Measurements from ENCODE around the gene LEMD3.

LEMD3 gene

GRCh38 chr12:65220761-65221160, 51.4 kb downstream of the LEMD3 start:
- H3K4me3 ChIP-seq (ENCODE audit: low read depth, low read length), result no peak overlapping the region
- TF ChIP-seq, protein P1, sequence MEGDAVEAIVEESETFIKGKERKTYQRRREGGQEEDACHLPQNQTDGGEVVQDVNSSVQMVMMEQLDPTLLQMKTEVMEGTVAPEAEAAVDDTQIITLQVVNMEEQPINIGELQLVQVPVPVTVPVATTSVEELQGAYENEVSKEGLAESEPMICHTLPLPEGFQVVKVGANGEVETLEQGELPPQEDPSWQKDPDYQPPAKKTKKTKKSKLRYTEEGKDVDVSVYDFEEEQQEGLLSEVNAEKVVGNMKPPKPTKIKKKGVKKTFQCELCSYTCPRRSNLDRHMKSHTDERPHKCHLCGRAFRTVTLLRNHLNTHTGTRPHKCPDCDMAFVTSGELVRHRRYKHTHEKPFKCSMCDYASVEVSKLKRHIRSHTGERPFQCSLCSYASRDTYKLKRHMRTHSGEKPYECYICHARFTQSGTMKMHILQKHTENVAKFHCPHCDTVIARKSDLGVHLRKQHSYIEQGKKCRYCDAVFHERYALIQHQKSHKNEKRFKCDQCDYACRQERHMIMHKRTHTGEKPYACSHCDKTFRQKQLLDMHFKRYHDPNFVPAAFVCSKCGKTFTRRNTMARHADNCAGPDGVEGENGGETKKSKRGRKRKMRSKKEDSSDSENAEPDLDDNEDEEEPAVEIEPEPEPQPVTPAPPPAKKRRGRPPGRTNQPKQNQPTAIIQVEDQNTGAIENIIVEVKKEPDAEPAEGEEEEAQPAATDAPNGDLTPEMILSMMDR (IDR thresholded peaks at IDR 0.05; ENCODE audit: low read depth, low read length), result no peak
- DNase-seq (ENCODE audit: low read depth, low spot score), result no peak
- in situ Hi-C loops (cut with HindIII; ENCODE audit: low sequenced_read_pairs), result no loop called here

- no peak overlapping the region for H3K4me3 ChIP-seq (ENCODE audit: low read depth, low read length)
- TF ChIP-seq, protein P1 (IDR thresholded peaks at IDR 0.05; ENCODE audit: low read depth, low read length), result no peak
- peak; percentile 75 for DNase-seq (ENCODE audit: low read depth, low spot score)
- in situ Hi-C loops (cut with HindIII; ENCODE audit: low sequenced_read_pairs), result no loop called here
These were observed 60.1 kb downstream of the LEMD3 start for GRCh38 chr12:65229441-65229840.

DNA sequence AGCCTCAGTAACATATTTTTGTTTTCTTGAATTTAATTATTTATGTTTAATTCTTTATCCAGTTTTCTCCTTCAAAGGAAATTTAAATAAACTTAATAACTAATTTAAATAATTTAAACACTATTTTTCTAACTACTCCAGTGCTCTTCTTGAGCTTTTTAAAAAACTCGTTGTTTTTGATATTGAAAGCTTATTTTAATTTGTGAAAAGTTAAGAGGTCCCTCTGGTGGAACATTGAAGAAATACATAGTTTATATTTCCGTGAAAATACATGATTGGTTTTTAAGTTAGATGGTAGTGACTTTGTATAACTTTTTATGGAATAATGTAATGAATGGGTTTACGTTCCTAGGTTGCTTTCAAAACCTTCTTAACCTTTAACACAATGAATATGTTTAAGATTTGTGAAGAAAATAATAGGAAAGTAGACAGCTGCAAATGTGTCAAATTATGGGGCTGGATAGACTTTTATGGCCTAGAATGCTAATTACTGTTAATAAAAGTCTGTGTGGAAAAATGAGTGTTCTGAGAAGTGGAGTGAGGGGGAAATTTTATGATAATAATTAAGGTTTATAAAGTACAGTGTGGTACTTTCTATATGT, 63.2 kb downstream of the LEMD3 start:
- DNase-seq (ENCODE audit: low read depth, low spot score), result peak; percentile 61
- in situ Hi-C loops (cut with HindIII; ENCODE audit: low sequenced_read_pairs), result no loop called here
- TF ChIP-seq, protein P1 (IDR thresholded peaks at IDR 0.05; ENCODE audit: low read depth, low read length), result peak; percentile 40
- H3K4me3 ChIP-seq (ENCODE audit: low read depth, low read length), result no peak overlapping the region

- DNase-seq (ENCODE audit: low read depth, low spot score), result no peak
- H3K4me3 ChIP-seq (ENCODE audit: low read depth, low read length), result no peak overlapping the region
- TF ChIP-seq, protein P1 (IDR thresholded peaks at IDR 0.05; ENCODE audit: low read depth, low read length), result no peak
- in situ Hi-C loops (cut with HindIII; ENCODE audit: low sequenced_read_pairs), result no loop called here
These were observed 67.8 kb downstream of the LEMD3 start for GRCh38 chr12:65237153-65237552.

DNA sequence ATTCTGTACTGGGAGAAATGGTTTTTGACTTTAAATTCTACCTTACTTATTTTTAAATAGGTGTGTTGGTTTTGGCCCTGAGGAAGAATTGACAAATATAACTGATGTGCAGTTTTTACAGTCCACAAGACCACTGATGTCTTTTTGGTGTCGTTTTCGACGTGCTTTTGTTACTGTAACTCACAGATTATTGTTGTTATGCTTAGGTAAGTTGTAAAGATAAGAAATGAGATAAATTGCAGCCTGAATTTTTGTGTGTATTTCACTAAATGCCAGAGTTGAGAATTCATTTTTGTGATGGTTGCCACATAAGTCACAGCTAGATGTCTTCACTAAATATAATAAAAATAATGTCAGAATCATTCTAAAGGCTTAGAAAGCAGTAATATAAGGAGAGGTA, 69.2 kb downstream of the LEMD3 start:
- DNase-seq (ENCODE audit: low read depth, low spot score), result no peak
- TF ChIP-seq, protein P1 (IDR thresholded peaks at IDR 0.05; ENCODE audit: low read depth, low read length), result no peak
- in situ Hi-C loops (cut with HindIII; ENCODE audit: low sequenced_read_pairs), result no loop called here

DNA sequence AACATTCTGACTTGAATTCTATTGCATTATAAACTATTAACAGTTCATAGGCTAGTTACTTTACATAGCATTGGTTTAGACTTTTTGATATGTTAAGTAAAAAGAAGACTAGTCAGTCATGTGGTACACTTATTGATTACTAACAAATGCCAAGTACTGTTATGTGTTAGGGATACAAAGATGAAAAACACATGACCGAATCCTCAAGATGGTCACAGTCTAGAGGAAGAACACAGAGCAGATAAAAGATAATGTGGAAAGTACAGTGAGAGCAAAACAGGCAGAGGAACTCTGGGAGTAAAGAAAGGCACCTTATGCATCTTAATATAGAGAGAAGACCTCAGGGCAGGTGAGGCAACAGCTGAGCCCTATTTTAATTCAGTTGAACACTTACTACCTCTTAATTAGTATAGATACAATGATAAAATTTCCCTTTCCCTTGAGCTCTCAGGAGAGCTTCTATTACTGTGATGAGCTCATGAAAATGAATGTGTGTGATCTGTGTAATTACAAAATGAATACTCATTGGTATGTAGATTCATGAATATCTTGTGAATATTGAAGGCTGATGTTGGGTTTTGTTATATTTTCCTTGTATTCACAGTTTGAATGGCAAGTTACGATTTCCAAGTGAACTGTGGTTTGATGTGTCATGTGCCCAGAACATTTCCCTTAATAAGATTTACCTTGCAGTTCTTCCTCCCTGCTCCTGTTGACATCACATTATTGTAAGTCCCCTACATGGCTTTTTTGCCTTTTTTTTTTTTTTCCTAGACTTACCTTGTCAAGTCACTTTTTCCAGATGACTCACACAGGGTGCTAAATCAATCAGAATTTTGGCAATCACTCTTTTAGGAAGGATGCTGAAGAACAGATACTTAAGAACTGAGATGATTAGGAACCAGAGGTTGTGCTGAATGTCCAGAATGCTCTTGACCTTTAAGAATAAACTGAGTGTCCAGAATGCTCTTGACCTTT, 79.6 kb downstream of the LEMD3 start:
- in situ Hi-C loops (cut with HindIII; ENCODE audit: low sequenced_read_pairs), result no loop called here
- DNase-seq (ENCODE audit: low read depth, low spot score), result no peak
- H3K4me3 ChIP-seq (ENCODE audit: low read depth, low read length), result no peak overlapping the region
- TF ChIP-seq, protein P1 (IDR thresholded peaks at IDR 0.05; ENCODE audit: low read depth, low read length), result no peak

More for the DNA sequence above, 69.2 kb downstream of the LEMD3 start:
- H3K4me3 ChIP-seq (ENCODE audit: low read depth, low read length), result no peak overlapping the region

Measured in astrocyte of the spinal cord (primary cell).